Esophagus muscularis mucosa (tissue), 3 donors: ENCODE results near the gene DNAAF5.

ENCODE experiments used
- CTCF ChIP-seq, 3 experiments: fragments of 200-600 bp in 2 of 3; fragments of 450-650 bp in 1 of 3; sonication (generic) in 2 of 3; IDR thresholded peaks; one replicate each; pipeline ENCODE4 v1.5.1; 2017 to 2019; ENCODE audit warnings: antibody characterized with exemption in 3 of 3, mild to moderate bottlenecking in 2 of 3, moderate library complexity in 1 of 3
- POLR2A ChIP-seq: fragments of 450-650 bp; IDR thresholded peaks from one replicate; pipeline ENCODE4 v1.6.1; 2017; ENCODE audit warnings: antibody characterized with exemption, moderate library complexity, mild to moderate bottlenecking, low read depth
- POLR2AphosphoS5 ChIP-seq, 2 donors: sonication (generic); formaldehyde crosslinking; IDR thresholded peaks; one replicate each; pipeline ENCODE4 v1.6.1; 2017; ENCODE audit warnings: antibody characterized with exemption in 2 of 2

- TF ChIP-seq POLR2AphosphoS5 (IDR thresholded peaks at IDR 0.05) (no peak), CTCF (IDR thresholded peaks at IDR 0.05) (no peak), POLR2A (no peak)
Observed at GRCh38 chr7:770336-770735, 43.8 kb downstream of the DNAAF5 start.
